Measurements from ENCODE around the gene PRRT3. TPM values are rescaled to one million over a fixed set of nuclear protein-coding genes. Genes with fewer than 3 reads are reported as not detected.
A peak's percentile ranks its signal among the peaks of the same experiment; 100 is the strongest.

Gene PRRT3
- total and polyA plus RNA-seq, 9 of the 15 experiments (the other 6 are each of a cell fraction or from before 2014, with no cell fraction given): 0.06 to 1.9 (median 1.2) TPM

DNA sequence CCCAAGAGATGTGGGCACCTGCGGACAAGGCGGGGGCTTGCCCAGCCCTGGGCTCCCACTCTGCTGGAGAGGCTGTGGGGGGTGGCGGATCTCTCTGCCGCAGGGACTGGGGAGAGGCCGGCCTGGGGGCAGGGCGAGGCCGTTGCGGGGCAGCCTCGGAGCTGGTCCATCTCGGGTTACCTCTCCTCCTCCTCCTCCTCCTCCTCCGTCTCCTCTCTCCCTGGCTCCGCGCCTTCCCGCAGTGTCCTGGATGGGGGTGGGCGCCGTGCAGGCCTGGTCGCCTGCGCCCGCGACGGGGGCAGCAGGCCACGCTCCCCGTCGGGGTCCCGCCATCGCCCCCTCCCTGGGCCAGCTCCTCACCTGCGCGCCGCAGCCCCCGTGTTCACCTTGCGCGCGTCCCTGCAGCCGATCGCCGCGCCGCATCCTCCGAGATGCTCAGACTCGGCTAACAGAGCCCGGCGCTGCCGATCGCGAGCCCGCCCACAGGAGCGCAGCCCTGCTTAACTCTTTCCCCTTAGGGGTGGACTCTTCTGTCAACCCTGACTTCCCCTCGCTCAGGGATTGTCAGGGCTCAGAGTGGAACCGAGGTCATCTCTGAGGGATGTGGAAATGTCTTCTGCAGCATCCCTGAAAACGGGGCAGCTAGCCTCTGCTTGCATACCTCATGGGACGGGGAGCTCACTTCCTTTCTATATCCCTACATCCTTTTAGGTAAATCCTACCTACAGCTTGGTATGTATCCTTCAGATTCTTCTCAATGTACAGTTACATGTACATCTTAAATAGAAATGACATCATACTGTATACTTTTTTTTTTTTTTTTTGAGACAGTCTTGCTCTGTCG, at the start of gene PRRT3 (continued):
- TF ChIP-seq ZBTB34 (CRISPR knock-in tag; IDR thresholded peaks at IDR 0.05) (no peak), IRF1 (CRISPR knock-in tag; IDR thresholded peaks at IDR 0.05; ENCODE audit: borderline replicate concordance) (no peak), ZNF644 (tag; IDR thresholded peaks at IDR 0.05; ENCODE audit: low read depth) (no peak), GATAD2A (IDR thresholded peaks at IDR 0.05) (peak; percentile 64; the same call in 1 of the 2 replicates), NFXL1 (CRISPR knock-in tag; IDR thresholded peaks at IDR 0.05) (no peak), SMC3 (conservative IDR thresholded peaks at IDR 0.05; ENCODE audit: insufficient read depth, low read depth, low read length) (no peak), ZBTB12 (CRISPR knock-in tag; IDR thresholded peaks at IDR 0.05) (no peak), MXI1 (IDR thresholded peaks at IDR 0.05; ENCODE audit: low read depth, low read length) (no peak), ZNF518B (CRISPR knock-in tag; IDR thresholded peaks at IDR 0.05) (no peak), ZNF586 (CRISPR knock-in tag; conservative IDR thresholded peaks at IDR 0.05) (no peak), SIRT6 (IDR thresholded peaks at IDR 0.05; ENCODE audit: low read depth, low read length) (no peak), ZC3H4 (CRISPR knock-in tag; IDR thresholded peaks at IDR 0.05; ENCODE audit: borderline replicate concordance) (no peak), ZNF140 (CRISPR knock-in tag; IDR thresholded peaks at IDR 0.05) (no peak)
- TF ChIP-seq, protein P1, sequence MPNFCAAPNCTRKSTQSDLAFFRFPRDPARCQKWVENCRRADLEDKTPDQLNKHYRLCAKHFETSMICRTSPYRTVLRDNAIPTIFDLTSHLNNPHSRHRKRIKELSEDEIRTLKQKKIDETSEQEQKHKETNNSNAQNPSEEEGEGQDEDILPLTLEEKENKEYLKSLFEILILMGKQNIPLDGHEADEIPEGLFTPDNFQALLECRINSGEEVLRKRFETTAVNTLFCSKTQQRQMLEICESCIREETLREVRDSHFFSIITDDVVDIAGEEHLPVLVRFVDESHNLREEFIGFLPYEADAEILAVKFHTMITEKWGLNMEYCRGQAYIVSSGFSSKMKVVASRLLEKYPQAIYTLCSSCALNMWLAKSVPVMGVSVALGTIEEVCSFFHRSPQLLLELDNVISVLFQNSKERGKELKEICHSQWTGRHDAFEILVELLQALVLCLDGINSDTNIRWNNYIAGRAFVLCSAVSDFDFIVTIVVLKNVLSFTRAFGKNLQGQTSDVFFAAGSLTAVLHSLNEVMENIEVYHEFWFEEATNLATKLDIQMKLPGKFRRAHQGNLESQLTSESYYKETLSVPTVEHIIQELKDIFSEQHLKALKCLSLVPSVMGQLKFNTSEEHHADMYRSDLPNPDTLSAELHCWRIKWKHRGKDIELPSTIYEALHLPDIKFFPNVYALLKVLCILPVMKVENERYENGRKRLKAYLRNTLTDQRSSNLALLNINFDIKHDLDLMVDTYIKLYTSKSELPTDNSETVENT (CRISPR knock-in tag; IDR thresholded peaks at IDR 0.05): no peak
- TF ChIP-seq, protein P2, sequence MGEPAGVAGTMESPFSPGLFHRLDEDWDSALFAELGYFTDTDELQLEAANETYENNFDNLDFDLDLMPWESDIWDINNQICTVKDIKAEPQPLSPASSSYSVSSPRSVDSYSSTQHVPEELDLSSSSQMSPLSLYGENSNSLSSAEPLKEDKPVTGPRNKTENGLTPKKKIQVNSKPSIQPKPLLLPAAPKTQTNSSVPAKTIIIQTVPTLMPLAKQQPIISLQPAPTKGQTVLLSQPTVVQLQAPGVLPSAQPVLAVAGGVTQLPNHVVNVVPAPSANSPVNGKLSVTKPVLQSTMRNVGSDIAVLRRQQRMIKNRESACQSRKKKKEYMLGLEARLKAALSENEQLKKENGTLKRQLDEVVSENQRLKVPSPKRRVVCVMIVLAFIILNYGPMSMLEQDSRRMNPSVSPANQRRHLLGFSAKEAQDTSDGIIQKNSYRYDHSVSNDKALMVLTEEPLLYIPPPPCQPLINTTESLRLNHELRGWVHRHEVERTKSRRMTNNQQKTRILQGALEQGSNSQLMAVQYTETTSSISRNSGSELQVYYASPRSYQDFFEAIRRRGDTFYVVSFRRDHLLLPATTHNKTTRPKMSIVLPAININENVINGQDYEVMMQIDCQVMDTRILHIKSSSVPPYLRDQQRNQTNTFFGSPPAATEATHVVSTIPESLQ (CRISPR knock-in tag; IDR thresholded peaks at IDR 0.05): no peak

Data from K562 (cell line).